PC-3 (cell line): ENCODE measurements around the gene LUZP4. TPM values are rescaled to one million over a fixed set of nuclear protein-coding genes. Genes with fewer than 3 reads are reported as not detected.

ENCODE experiments used
- ATAC-seq: fragments of 200-7000 bp; cut with Tn5 transposase; 2 replicates; pipeline ENCODE4 v1.9.1; 2020; ENCODE audit warnings: mild to moderate bottlenecking, moderate library complexity
- BruUV-seq: library from RNA; stranded (reverse); fragments of 400-500 nt; replicated peaks from 2 replicates; lab custom pipeline; 2021; lab: Mats Ljungman, UMichigan
- CTCF ChIA-PET: fragments of 300-600 bp; sonication (Branson Sonifier 250); formaldehyde crosslinking; loops from one replicate; lab custom pipeline; 2022; ENCODE audit warnings: antibody characterized with exemption; lab: Charles Lee
- POLR2A ChIA-PET: fragments of 300-600 bp; sonication (Branson Sonifier 250); formaldehyde crosslinking; loops from one replicate; lab custom pipeline; 2022; ENCODE audit warnings: antibody characterized with exemption; ENCODE audit not compliant: unreplicated experiment; lab: Charles Lee
- DNase-seq: peaks from one replicate; pipeline ENCODE4 v3.0.0-alpha.2; 2015
- H2AFZ ChIP-seq: fragments of 300-600 bp; sonication (generic); 2 replicates; pipeline ENCODE4 v1.6.0; 2016; ENCODE audit warnings: antibody characterized with exemption, low read length
- H3F3A ChIP-seq: fragments of 300-600 bp; sonication (generic); one replicate; pipeline ENCODE4 v1.6.0; 2017; ENCODE audit warnings: antibody characterized with exemption, low read length, control low read depth, mild to moderate bottlenecking; ENCODE audit not compliant: unreplicated experiment
- H3K27ac ChIP-seq: fragments of 300-600 bp; sonication (generic); 2 replicates; pipeline ENCODE4 v1.5.1; 2016; ENCODE audit warnings: mild to moderate bottlenecking, low read length
- H3K27me3 ChIP-seq: fragments of 300-600 bp; sonication (generic); 2 replicates; pipeline ENCODE4 v1.6.1; 2016; ENCODE audit warnings: low read length, mixed read lengths
- H3K36me3 ChIP-seq: fragments of 300-600 bp; sonication (generic); 2 replicates; pipeline ENCODE4 v1.6.1; 2016; ENCODE audit warnings: low read depth, mixed run types, low read length, mixed read lengths
- H3K4me1 ChIP-seq: fragments of 300-600 bp; sonication (generic); 2 replicates; pipeline ENCODE4 v1.5.1; 2016; ENCODE audit warnings: low read length; ENCODE audit not compliant: insufficient read depth
- H3K4me2 ChIP-seq: fragments of 300-600 bp; sonication (generic); 2 replicates; pipeline ENCODE4 v1.6.0; 2016; ENCODE audit warnings: low read length
- H3K4me3 ChIP-seq: fragments of 300-600 bp; sonication (generic); 2 replicates; pipeline ENCODE4 v1.5.1; 2016; ENCODE audit warnings: mild to moderate bottlenecking, low read length, mixed read lengths
- H3K79me2 ChIP-seq: fragments of 300-600 bp; sonication (generic); 2 replicates; pipeline ENCODE4 v1.6.1; 2017; ENCODE audit warnings: low read length, mixed read lengths
- H3K9ac ChIP-seq: fragments of 300-600 bp; sonication (generic); 2 replicates; pipeline ENCODE4 v1.6.0; 2016; ENCODE audit warnings: mild to moderate bottlenecking, low read length
- H3K9me2 ChIP-seq: fragments of 300-600 bp; sonication (generic); replicated peaks from 2 replicates; pipeline ENCODE4 v1.6.1; 2016; ENCODE audit warnings: mixed run types, low read length, mixed read lengths
- H3K9me3 ChIP-seq: fragments of 300-600 bp; sonication (generic); 2 replicates; pipeline ENCODE4 v1.6.1; 2016; ENCODE audit warnings: low read length, mixed read lengths
- H4K20me1 ChIP-seq: fragments of 300-600 bp; sonication (generic); 2 replicates; pipeline ENCODE4 v1.6.1; 2016; ENCODE audit warnings: low read length, mixed read lengths
- EZH2 ChIP-seq: fragments of 300-600 bp; sonication (generic); IDR thresholded peaks from one replicate; pipeline ENCODE4 v1.6.1; 2017; ENCODE audit warnings: antibody characterized with exemption, mild to moderate bottlenecking, low read length; ENCODE audit not compliant: unreplicated experiment
- EZH2phosphoT487 ChIP-seq: fragments of 300-600 bp; sonication (generic); IDR thresholded peaks from 2 replicates; pipeline ENCODE4 v1.6.1; 2018; ENCODE audit warnings: mild to moderate bottlenecking, antibody characterized with exemption, low read length, borderline replicate concordance
- intact Hi-C: fragments of 100-400 bp; cut with micrococcal nuclease; formaldehyde crosslinking; loops from 2 replicates; pipeline ENCODE4 v1.9.0; 2023
- total RNA-seq: library from RNA; depleted of rRNA; stranded (reverse); fragments of >200 nt; gene quantifications from 2 replicates; pipeline ENCODE4 v1.2.3, GENCODE V29; 2014
- TF ChIP-seq, protein P1 (sequence below): fragments of 300-600 bp; sonication (generic); conservative IDR thresholded peaks from 2 replicates; pipeline ENCODE4 v1.5.1; 2017; ENCODE audit warnings: antibody characterized with exemption, low read depth, mild to moderate bottlenecking, low read length

Gene LUZP4
- total RNA-seq, 1 experiment from 2014 or later: not detected

DNA sequence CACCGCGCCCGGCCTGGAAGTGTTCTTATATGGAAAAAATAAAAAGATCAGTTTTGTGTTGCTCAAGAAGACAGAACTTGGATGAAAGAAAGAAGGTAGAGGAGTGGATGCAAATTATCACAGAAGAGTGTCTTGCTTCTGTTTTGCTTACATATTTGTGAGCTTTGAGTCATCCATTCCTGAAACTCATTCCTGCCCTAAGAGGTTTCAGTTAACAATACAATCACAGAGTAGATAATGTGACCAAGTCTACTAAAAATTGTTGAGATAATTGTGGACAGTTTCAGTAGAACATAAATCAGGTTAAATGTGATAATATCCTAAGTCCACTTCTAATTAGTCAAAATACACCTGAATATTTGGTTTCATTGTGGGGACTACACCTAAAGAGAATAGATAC, 29.2 kb upstream of the LUZP4 start:
- Histone ChIP-seq H3K4me3 (no peak overlapping the region), H3K4me1 (no peaks in the 10 kb centered on the region), H2AFZ (no peak overlapping the region), H3K4me2 (no peak overlapping the region), H3K9me2 (no peaks in the 10 kb centered on the region), H3K9ac (no peak overlapping the region), H4K20me1 (no peaks in the 10 kb centered on the region), H3K27me3 (no peaks in the 10 kb centered on the region), H3K36me3 (no peaks in the 10 kb centered on the region), H3K27ac (no peak overlapping the region), H3K79me2 (no peaks in the 10 kb centered on the region), H3F3A (no peaks in the 10 kb centered on the region), H3K9me3 (no peaks in the 10 kb centered on the region)
- ChIA-PET CTCF (no interaction called here), POLR2A (no interaction called here)
- intact Hi-C loops: no loop called here
- TF ChIP-seq EZH2phosphoT487: no peak
- no peak for TF ChIP-seq EZH2
- TF ChIP-seq, protein P1, sequence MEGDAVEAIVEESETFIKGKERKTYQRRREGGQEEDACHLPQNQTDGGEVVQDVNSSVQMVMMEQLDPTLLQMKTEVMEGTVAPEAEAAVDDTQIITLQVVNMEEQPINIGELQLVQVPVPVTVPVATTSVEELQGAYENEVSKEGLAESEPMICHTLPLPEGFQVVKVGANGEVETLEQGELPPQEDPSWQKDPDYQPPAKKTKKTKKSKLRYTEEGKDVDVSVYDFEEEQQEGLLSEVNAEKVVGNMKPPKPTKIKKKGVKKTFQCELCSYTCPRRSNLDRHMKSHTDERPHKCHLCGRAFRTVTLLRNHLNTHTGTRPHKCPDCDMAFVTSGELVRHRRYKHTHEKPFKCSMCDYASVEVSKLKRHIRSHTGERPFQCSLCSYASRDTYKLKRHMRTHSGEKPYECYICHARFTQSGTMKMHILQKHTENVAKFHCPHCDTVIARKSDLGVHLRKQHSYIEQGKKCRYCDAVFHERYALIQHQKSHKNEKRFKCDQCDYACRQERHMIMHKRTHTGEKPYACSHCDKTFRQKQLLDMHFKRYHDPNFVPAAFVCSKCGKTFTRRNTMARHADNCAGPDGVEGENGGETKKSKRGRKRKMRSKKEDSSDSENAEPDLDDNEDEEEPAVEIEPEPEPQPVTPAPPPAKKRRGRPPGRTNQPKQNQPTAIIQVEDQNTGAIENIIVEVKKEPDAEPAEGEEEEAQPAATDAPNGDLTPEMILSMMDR: no peak
- no TSS peak for BruUV-seq
- no peak for ATAC-seq
- DNase-seq: peak; percentile 15

DNA sequence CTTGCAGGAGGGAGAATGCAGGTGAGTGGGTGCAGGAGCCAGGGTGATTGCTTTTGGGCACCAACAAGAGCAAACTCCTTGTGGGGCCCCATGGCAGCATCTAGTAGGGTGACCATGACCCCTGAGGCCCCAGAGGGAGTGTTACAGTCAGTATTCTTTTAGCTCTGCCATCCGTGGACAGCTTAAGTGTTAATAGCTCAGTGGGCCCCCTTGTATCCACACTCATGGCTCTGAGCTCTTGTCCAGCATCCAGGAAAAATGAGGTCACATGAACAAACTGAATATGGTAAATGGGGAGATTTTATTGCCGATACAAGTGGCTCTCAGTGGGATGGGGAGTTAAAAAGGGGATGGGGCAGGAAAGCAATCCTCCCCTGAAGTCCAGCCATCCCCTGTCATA, 28.4 kb upstream of the LUZP4 start:
- Histone ChIP-seq H3F3A (no peaks in the 10 kb centered on the region), H3K9ac (no peak overlapping the region), H3K4me1 (no peaks in the 10 kb centered on the region), H3K4me3 (no peak overlapping the region), H3K9me3 (no peaks in the 10 kb centered on the region), H3K79me2 (no peaks in the 10 kb centered on the region), H3K9me2 (no peaks in the 10 kb centered on the region), H2AFZ (no peak overlapping the region), H3K36me3 (no peaks in the 10 kb centered on the region), H4K20me1 (no peaks in the 10 kb centered on the region), H3K27ac (no peak overlapping the region), H3K27me3 (no peaks in the 10 kb centered on the region), H3K4me2 (no peak overlapping the region)
- ChIA-PET CTCF (no interaction called here), POLR2A (no interaction called here)
- TF ChIP-seq EZH2phosphoT487 (no peak), EZH2 (no peak)
- TF ChIP-seq, protein P1: no peak
- no peak for DNase-seq
- intact Hi-C loops: no loop called here
- no TSS peak for BruUV-seq
- no peak for ATAC-seq

GRCh38 chrX:115264009-115264408, 25.5 kb upstream of the LUZP4 start:
- Histone ChIP-seq H3K27me3 (no peaks in the 10 kb centered on the region), H3K4me1 (no peaks in the 10 kb centered on the region), H3K9me3 (no peaks in the 10 kb centered on the region), H3K9me2 (no peaks in the 10 kb centered on the region), H3F3A (no peaks in the 10 kb centered on the region), H4K20me1 (no peaks in the 10 kb centered on the region), H3K4me3 (no peak overlapping the region), H3K9ac (no peak overlapping the region), H3K27ac (no peak overlapping the region), H3K36me3 (no peaks in the 10 kb centered on the region), H3K79me2 (no peaks in the 10 kb centered on the region), H3K4me2 (no peak overlapping the region), H2AFZ (no peak overlapping the region)
- no peak for DNase-seq
- TF ChIP-seq EZH2phosphoT487 (no peak), EZH2 (no peak)
- TF ChIP-seq, protein P1: no peak
- intact Hi-C loops: no loop called here
- CTCF ChIA-PET: no interaction called here
- no TSS peak for BruUV-seq
- ATAC-seq: no peak
- POLR2A ChIA-PET: no interaction called here
